HG03066 (cell line): ENCODE measurements around the gene IKBKG.
"Not testable (repeated sequence)": the region's sequence is repeated elsewhere in the genome, so short reads cannot be mapped to it uniquely, and the experiment has no call there.

Experiments used
- ATAC-seq: cut with Tn5 transposase; IDR thresholded peaks from one replicate; pipeline ENCODE4 v1.9.1; 2021; ENCODE audit warnings: low read depth; ENCODE audit not compliant: unreplicated experiment

Gene IKBKG

GRCh38 chrX:154552112-154552806 is 4.8 kb downstream of the IKBKG start:
- ATAC-seq, result not testable (repeated sequence)

GRCh38 chrX:154558060-154558690 is 10.8 kb downstream of the IKBKG start:
- ATAC-seq, result not testable (repeated sequence)

GRCh38 chrX:154558896-154559295 is 11.5 kb downstream of the IKBKG start:
- ATAC-seq, result not testable (repeated sequence)

- ATAC-seq, result not testable (repeated sequence)
Measured at GRCh38 chrX:154560326-154560725, 12.9 kb downstream of the IKBKG start.

- ATAC-seq, result not testable (repeated sequence)
Measured at GRCh38 chrX:154562295-154562694, 14.9 kb downstream of the IKBKG start.

- ATAC-seq, result not testable (repeated sequence)
Measured at GRCh38 chrX:154570361-154570760, 22.9 kb downstream of the IKBKG start.

- not testable (repeated sequence) for ATAC-seq
Measured at GRCh38 chrX:154573061-154573460, 25.6 kb downstream of the IKBKG start.

- ATAC-seq, result not testable (repeated sequence)
Measured at GRCh38 chrX:154575076-154575475, 27.7 kb downstream of the IKBKG start.

GRCh38 chrX:154582994-154583393 is 35.6 kb downstream of the IKBKG start:
- ATAC-seq, result not testable (repeated sequence)

GRCh38 chrX:154584585-154585183 is 37.3 kb downstream of the IKBKG start, which contains the start of gene CTAG1A:
Gene CTAG1A, plus strand, starts transcription at chrX:154585133. Its CDS starts 74 bp downstream, at chrX:154585207.
- ATAC-seq, result not testable (repeated sequence)

- ATAC-seq, result not testable (repeated sequence)
Measured at GRCh38 chrX:154590415-154590814, 43.0 kb downstream of the IKBKG start.

- ATAC-seq, result no peak
Measured at GRCh38 chrX:154592505-154592904, 45.1 kb downstream of the IKBKG start.

- ATAC-seq, result no peak
Measured at GRCh38 chrX:154593201-154593600, 45.8 kb downstream of the IKBKG start.

GRCh38 chrX:154594491-154594890 is 47.1 kb downstream of the IKBKG start:
- no peak for ATAC-seq

GRCh38 chrX:154595559-154596249 is 48.3 kb downstream of the IKBKG start:
- no peak for ATAC-seq

GRCh38 chrX:154596290-154596929 is 49.0 kb downstream of the IKBKG start:
- no peak for ATAC-seq

- ATAC-seq, result no peak
Measured at GRCh38 chrX:154597221-154597620, 49.8 kb downstream of the IKBKG start.

- ATAC-seq, result no peak
Measured at GRCh38 chrX:154598656-154599055, 51.2 kb downstream of the IKBKG start.

GRCh38 chrX:154599531-154599930 is 52.1 kb downstream of the IKBKG start:
- no peak for ATAC-seq

- no peak for ATAC-seq
Measured at GRCh38 chrX:154600759-154601374, 53.4 kb downstream of the IKBKG start.
